Measurements from ENCODE around the gene COMT.
"Not testable (repeated sequence)": the region's sequence is repeated elsewhere in the genome, so short reads cannot be mapped to it uniquely, and the experiment has no call there.

The COMT gene

DNA sequence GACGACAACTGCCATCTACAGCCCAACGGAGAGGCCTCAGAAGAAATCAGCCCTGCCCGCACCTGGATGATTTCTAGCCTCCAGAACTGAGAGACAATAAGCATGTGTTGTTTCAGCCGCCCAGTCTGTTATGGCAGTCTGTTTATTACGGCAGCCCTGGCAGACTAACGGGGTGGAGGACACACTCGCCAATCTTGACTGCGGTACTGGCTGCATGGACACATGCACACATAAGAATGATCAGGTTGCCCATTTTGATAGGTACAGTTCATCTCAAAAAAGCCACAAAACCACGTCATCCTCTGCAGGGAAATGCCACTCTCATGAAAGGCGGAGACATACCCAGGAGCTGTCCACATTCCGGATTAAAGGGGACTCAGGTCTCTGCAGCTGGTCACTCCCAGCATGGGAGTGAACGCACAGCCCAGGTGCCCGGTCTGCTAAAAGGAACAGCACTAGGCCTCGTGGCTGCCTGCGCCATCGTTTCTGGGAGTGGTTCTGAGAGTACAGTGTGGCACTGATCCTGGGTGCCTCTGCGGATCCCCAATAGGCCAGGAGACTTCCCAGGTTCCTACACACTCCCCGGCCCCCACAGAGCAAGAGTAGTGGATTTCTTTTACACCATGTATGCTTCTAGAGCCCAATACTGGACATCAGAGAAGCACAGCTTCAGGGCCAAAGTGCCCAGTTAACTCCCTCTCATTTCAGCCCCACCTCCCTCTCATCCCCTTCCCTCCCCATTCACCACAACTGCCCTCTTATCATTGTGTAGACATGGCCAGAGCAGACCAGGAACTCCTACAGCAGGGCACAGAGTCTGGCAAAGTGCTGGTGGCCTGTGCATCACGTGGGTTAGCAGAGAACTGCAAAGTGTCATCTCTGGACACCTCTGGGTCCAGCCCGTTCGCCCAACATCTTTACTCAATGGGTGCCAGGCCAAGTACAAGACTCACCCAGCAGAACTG is 11.7 kb upstream of the COMT start:
- no peak for DNase-seq

DNA sequence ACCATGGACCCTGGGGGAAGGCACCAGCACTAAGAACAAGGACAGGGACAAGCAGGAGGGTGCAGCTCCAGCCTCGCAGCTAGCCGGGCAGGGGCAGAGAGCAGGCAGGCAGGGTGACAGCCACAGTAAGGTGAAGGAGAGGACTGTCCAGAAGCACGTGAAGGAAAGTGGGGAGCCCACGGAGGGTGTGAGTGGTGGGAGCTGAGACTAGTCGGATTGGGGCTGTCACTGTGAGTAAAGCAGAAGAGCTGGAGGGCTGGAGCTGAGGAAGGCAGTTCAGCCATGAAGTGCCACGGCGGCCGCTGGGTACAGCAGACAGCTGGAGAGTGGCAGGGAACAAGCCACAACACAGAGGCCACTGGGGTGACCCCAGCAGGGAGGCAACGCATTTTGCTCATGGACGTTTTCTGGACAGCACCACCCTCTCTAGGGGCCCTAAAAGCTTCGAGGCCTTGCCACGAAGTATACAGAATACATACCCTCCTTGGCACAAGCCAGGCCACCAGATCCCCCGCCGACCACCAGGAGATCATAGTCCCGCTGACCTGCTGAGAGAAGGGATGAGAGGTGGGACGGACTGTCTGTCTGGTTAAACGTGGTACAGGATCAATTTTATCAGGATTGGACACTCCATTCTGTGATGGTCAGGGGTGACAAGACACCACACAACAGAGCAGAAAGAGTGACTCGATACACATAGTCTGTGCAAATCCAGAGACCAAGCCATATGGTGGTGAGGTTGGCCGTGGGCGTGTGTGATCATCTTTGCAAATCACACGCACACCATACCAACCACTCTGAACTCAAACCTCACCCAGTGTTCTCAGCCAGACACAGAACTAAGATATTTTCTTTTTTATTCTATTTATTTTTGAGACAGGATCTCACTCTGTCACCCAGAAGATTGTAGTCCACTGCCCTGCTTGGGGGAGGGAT is 10.8 kb upstream of the COMT start:
- DNase-seq, result no peak

DNA sequence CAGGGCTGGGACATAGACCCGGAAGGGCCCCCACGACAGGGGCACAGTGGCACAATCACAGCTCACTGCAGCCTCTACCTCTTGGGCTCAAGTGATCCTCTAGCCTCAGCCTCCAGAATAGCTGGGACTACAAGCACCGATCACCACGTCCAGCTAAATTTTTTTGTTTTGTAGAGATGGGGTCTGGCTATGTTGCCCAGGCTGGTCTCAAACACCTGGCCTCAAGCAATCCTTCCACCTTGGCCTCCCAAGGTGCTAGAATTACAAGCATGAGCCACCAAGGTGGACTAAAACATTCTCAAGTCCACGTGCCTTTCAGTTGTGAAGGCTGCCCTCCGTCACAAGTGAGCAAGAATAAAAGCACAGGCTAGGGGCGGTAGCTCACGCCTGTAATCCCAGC is 10.1 kb upstream of the COMT start:
- no peak for DNase-seq

DNA sequence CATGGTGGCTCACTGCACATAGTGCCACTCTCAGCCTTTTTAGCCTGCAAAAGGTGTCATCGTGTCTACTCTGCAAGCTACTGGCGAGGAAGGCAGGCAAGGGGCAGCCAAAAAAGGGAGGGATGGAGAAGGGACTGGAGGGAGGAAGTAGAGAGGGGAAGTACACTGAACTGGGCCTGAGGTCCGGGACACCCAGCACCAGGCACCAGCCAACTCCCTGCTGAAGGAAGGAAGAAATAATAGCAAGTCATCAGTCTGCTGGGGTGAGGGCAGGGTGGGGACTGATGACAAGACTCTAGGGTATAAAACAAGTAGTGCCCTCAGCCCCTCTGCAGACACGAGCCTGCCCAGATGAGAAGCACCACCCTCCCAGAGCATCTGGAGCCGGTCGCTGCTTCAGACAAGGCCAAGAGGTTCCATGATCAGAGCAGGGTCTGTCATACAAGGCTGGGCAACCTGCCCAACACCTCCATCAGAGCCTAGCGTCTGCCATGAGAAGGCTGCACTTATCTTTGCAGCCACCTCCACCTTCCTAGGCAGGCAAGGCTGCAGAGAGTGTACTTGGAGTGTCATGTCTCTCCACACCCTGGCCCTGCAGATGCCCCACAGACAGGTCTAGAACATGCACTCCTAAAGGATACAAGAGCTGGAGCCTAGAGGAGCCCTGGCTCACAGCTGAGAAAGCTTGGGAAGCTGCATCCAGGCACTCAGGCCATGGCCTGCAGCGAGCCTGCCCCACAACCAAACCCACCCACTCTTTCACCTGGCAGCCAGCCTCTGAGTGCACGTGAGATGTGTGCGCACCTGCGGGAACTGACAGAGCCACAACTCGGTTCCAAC is 9.0 kb upstream of the COMT start:
- DNase-seq, result no peak

DNA sequence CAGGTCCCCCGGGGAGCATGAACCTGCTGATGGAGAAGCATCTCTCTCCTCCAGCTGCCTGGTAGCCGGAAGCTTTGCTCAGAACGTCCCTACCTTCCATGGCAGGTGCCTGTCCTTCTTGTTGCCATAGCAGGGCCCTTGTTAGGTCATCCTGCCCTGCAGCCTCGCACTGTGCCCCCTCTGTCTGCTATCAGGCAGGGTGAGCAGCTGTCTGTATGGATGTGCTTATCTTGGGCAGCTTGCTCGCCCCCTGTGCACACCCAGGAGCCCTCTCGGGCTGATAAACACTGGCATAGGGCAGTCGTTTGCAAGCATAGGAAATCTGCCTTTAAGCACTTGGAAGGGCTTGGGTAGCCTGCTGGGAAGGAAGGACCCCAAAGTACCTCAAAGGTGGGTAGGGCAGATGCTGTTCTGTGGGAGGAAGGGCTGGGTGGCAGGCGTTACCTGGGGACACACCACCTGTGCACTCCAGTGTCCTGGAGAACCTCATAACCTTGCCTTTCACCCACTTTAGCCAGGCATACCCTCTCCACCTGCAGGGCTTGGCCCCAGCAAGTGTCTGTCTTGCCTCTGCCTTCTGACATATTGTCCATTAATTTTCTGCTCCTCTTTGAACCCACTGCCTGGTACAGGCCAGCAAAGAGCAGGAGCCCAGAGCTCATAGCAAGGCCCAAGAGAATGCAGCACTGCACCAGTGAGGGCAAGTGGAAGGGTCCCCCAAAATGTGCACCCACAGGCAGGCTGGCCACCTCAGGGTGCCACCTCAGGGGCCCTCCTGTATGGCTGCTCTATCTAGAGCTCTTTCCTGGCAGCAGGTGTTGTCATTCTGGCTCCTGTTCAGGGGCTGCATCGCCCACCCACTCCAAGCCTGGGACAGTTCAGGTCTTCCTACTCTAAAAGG is 8.0 kb upstream of the COMT start:
- DNase-seq, result no peak

DNA sequence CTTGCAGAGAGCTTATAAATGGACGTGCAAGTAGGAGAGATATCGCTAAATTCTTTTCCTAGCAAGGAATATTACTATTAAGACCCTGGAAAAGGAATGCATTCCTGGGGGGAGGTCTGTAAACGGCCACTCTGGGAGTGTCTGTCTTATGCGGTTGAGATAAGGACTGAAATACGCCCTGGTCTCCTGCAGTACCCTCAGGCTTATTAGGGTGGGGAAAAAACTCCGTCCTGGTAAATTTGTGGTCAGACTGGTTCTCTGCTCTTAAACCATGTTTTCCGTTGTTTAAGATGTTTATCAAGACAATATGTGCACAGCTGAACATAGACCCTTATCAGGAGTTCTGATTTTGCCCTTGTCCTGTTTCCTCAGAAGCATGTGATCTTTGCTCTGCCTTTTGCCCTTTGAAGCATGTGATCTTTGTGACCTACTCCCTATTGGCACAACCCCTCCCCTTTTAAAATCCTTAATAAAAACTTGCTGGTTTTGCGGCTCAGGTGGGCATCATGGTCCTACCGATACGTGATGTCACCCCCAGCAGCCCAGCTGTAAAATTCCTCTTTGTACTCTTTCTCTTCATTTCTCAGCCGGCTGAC is 6.4 kb upstream of the COMT start:
- DNase-seq, result not testable (repeated sequence)

DNA sequence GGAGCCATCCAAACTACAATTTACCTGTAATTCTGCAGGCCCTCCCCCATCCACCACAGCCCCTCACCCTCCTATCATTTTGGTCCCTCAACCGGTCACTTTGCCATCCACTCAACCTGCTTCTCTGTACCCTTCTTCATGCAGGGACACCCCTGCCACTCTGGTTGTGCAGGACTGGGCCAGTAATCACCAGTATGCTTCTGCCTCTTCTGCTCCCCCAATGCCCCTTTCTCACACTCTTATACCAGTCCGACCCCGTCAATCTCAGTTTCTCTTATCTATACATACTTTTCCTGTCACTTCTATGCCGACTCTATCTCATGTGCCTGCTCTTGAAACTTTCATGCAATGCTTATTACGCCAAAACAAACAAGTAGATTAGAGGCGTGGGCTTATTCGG is 5.1 kb upstream of the COMT start:
- no peak for DNase-seq

DNA sequence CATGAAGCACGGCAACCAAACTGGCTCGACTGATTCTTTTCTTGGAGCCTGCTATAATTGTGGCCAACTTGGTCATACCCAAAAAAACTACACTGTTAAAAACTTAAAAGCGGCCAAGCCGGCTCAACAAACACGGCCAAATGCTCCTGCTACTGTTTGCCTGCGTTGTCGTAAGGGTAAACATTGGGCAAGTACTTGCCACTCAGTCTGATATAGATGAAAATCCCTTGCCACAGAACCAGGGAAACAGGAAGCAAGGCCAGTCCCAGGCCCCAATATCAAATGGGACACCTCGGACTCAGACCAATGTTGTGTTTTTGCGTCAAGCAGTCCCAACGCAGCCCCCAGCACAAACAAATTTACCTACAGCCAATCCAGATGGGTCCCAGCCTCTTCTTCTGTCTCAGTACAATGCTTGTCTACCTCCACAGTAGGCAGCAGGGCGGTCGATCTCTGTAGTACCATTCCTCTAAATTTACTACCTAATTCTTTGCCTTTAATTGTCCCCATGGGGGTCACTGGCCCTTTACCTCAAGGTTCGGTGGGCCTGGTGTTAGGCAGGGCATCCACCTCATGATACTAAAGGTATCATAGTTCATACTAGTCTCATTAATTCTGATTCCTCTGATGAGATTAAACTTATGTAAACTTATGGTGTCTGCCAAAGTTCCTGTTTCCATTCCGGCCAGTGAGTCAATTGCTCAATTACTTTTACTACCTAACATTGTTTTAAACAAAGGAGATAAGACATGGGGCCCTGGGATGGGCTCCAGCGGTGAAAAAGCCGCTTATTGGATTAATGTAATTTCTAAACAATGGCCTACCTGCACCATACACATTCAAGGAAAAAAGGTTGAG is 3.7 kb upstream of the COMT start:
- DNase-seq, result no peak

DNA sequence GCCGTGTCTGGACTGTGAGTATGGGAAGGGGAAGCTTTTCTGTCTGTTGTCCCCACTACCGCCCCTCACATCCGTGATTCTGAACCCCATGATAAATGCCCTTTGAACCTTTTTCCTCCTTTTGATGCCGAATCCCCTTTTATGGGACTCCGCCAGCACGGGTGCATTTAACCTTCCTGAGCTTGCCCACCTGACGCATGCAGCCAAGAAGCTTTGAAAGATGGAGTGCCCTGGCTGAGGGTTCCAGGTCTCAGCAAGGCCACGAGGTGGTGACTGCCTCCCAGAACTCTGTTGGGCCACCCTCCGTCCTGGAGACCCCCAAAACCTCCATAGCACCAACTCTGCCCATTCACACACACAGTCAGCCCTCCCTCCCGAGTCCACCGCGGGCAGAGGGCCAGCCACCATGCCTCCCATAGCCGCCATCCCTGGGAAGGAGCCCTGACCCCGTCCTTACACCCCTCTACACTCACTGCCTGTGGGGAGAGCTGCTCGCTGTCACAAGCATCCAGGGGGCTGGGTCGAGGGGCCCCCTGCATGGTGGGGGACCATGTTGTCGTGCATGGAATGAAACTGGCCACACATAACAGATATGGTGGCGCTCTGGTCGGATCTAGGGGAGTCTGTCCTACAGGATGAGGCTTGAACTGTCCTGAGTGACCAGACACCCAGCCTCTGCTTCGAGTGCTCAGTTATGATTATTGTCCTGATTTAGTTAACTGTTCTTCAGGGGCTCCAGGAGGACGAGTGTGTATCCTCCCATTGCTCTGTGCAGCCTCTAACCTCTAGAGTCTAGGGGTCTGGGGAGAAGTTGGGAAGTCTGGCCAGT is 822 bp upstream of the COMT start:
- no peak for DNase-seq

DNA sequence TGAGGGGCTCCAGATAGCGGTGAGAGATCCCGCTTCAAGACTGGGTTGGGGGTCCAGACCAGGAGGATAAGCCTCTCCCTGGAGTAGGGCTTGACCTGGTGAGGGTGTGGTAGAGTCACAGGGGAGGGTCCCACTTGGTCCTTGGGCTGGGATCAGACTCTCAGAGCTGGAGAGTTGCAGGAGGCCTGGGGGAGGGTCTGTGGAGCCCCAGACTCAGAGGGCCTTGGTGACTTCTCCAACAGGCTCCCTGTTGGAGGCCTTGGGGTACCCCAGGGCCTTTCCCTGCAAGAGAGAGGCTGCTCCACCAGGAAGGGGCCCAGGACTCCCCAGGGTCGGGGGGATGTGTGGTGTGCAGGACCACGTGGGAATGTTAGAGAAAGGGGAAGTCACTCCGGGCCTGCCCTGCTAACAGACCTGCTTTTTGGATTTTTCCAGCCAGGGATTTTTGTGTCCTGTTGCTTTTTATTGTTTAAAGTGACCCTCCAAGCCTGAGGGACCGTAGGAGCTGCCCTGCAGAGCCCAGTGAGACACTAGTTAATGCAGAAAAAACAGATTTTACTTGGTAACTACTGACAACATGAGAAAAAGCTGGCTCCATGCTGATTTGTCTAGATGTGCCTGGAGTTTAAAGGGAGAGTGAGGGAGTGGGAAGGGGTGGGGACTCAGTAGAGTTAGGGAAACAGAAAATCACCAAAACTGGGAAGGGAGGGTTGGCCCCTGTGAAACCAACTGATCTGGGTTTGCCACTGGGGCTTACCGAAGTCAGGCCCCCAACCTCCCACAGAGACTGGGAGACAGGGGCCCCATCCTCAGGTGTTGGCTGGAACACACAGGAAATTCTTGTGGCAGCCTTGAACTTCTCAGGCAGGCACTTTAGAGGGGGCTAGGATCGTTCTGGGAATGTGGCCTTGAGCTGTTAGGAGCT is 847 bp downstream of the COMT start:
- DNase-seq, result no peak

DNA sequence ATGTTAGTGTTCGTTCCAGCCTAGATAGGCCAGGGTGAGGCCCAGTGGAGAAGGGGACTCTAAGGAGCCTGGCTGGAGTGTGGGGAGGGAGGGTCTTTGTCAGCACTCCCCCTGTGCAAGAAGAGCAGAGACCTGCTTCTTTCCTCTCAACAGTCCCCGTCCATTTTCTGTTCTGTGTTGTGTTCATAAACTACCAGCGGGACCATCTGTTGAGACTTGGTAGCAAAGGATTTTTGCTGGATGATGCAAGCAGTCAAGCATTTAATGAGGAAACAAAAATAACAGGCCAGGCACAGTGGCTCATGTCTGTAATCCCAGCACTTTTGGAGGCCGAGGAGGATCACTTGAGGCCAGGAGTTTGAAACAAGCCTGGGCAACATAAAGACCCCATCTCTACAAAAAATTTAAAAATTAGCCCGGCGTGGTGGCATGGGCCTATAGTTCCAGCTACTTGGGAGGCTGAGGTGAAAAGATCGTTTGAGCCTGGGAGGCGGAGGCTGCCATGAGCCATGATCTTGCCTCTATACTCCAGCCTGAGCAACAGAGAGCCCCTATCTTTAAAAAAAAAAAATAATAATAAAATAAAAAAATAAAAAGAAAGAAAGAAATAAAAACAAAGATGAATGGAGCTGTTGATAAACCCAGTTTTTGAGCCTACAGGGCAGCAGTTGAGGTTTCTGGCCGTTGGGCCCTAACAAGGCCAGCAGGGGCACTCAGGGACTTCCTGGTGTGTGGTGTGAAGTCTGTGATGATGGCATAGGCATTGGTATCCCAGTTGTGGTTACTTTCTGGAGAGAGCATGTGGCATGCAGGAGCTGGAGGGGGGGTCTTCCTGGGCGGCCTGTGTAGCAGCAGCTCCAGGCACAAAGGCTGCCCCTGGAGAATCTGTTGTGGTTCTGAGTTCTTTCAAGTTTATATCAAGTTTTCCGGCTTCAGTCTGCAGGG is 1.8 kb downstream of the COMT start:
- no peak for DNase-seq

DNA sequence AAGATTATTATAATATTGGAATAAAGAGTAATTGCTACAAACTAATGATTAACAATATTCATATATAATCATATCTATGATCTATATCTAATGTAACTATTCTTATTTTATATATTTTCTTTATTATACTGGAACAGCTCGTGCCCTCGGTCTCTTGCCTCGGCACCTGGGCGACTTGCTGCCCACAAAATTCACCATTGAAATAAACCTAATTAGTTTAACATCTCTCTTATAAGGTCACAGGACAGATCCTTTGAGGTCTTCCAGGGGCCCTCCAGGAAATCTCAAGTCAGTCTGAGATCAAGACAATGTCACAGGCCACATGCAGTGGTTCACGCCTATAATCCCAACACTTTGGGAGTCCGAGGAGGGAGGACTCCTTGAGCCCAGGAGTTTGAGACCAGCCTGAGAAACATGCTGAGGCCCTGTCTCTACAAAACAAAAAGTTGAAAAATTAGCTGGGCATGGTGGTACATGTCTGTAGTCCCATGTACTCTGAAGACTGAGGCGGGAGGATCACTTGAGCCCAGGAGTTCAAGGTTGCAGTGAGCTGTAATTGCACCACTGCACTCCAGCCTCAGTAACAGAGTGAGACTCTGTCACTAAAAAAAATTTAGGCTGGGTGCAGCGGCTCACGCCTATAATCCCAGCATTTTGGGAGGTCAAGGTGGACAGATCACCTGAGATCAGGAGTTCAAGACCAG is 6.6 kb downstream of the COMT start:
- no peak for DNase-seq

DNA sequence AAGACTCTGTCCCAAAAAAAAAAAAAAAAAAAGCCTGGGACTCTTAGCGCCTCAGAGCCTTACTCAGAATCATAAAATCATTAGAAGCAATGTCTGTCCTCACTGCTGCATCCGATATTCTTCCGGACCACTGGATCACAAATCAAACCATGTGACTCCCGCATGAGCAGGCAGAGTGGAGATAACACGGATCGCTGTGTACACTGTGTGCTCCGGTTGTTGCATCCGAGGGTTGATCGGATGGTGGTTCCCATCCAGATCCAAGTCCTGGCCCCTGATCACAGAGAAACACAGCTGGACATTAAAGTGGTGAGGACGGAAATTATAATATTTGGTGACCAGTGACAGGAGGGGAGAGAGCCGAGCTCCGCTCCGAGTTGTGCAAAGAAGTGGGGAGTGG is 9.8 kb downstream of the COMT start:
- DNase-seq, result no peak

DNA sequence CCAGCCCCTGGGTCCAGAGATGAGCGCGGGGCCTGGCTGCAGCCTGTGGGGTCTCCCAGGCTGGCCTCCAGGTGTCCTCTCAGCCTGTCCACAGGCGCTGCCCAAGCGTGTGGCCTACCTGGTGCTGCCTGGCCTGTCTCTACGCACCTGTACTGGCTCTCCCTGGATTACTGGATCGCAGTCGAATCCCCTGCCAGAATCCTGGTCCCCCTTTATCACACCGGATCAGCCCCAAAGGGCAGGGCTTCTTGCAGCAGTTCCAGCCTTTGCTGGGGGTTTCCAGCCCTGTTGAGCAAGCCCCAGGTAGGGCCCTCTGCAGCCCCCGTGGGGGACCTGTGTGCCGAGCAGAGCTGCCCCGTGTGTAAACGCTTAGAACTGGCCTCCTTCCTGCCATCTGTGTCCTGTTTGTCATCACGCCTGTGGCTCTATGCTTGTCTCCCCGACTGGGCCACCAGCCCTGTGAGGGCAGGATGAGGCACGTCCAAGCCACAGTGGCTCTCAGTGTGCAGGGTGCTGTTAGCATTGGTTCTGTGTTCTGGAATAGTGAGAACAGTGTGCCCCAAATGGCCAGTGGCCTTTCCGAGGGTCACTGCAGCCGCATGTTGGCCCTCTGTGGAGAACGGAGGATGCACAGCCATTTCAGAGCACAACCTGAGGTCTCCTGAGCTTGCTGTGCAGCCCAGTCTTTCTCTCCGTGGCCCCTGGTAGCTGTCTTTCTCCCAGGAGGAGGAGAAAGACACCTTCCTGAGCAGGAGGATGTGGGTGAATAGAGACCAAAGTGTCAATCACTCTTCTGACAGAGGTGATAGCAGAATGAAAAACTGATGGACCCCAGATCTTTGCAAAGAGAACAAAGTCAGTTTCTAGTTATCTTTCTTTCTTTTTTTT is 13.9 kb downstream of the COMT start:
- no peak for DNase-seq

DNA sequence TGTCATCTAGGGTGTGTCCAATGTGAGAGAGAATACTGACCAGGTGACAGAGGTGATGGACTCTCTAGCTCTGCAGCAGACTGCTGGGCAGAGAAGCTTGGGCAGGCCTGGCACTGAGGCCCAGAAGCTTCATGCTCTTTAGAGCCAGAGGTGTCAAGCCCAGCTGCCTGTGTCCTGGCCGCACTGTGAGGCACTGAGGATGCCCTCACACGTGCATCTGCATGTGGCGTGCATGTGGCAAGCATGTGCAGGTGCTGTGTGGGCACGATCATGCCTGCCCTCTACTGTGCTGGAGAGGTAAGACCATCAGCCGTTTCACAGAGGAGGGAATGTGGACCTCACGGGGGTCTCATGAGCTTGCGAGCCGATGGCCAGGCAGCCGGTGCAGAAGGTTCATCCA is 15.9 kb downstream of the COMT start:
- DNase-seq, result no peak
